Spleen (tissue), 11 donors: ENCODE measurements around the gene ATP13A1. TPM values are rescaled to one million over a fixed set of nuclear protein-coding genes. Genes with fewer than 3 reads are reported as not detected.
"Not testable (repeated sequence)": the region's sequence is repeated elsewhere in the genome, so short reads cannot be mapped to it uniquely, and the experiment has no call there.

ENCODE experiments used
- DNase-seq: peaks from one replicate; pipeline ENCODE4 v3.0.0-alpha.2; 2020
- H3K27ac ChIP-seq, 8 donors: fragments of 200-600 bp; sonication (generic) in 7 of 8; 1 replicate in 4 of 8; 2 replicates in 4 of 8; pipeline versions ENCODE4 v1.5.0 to v1.8.0; 2016 to 2021; ENCODE audit warnings: inconsistent platforms in 4 of 8, mild to moderate bottlenecking in 4 of 8, moderate library complexity in 1 of 8
- H3K27me3 ChIP-seq, 7 donors: fragments of 200-600 bp; sonication (generic) in 6 of 7; replicated peaks in 1 of 7; 1 replicate in 4 of 7; 2 replicates in 3 of 7; pipeline versions ENCODE4 v1.5.0 to v1.8.0; 2016 to 2021; ENCODE audit warnings: inconsistent platforms in 3 of 7, mild to moderate bottlenecking in 1 of 7
- H3K36me3 ChIP-seq, 6 donors: fragments of 200-600 bp; sonication (generic) in 5 of 6; 1 replicate in 4 of 6; 2 replicates in 2 of 6; pipeline versions ENCODE4 v1.5.0 to v1.8.0; 2016 to 2021; ENCODE audit warnings: inconsistent platforms in 2 of 6
- H3K4me1 ChIP-seq, 6 donors: fragments of 200-600 bp; sonication (generic) in 5 of 6; 1 replicate in 3 of 6; 2 replicates in 3 of 6; pipeline versions ENCODE4 v1.5.0 to v1.8.0; 2016 to 2021; ENCODE audit warnings: inconsistent platforms in 3 of 6
- H3K4me3 ChIP-seq, 8 donors: fragments of 200-600 bp; sonication (generic) in 7 of 8; 1 replicate in 4 of 8; 2 replicates in 4 of 8; pipeline versions ENCODE4 v1.5.0 to v1.8.0; 2016 to 2021; ENCODE audit warnings: inconsistent platforms in 4 of 8, mild to moderate bottlenecking in 4 of 8, moderate library complexity in 2 of 8
- H3K9me3 ChIP-seq, 8 donors: fragments of 200-600 bp; sonication (generic) in 7 of 8; 1 replicate in 4 of 8; 2 replicates in 4 of 8; pipeline versions ENCODE4 v1.5.0 to v1.8.0; 2016 to 2021; ENCODE audit warnings: inconsistent platforms in 4 of 8
- POLR2A ChIP-seq, 3 donors: fragments of 450-650 bp; IDR thresholded peaks; one replicate each; pipeline ENCODE4 v1.5.1; 2017; ENCODE audit warnings: antibody characterized with exemption in 3 of 3, mild to moderate bottlenecking in 1 of 3
- POLR2AphosphoS5 ChIP-seq, 3 donors: sonication (generic); formaldehyde crosslinking; IDR thresholded peaks; one replicate each; pipeline ENCODE4 v1.5.1; 2017; ENCODE audit warnings: antibody characterized with exemption in 3 of 3
- WGBS, 5 donors: extraction: QIAGEN DNeasy Blood & Tissue Kit in 3 of 5; methylation state at CpG; one replicate each; pipeline versions ENCODE4 v1.1.5 to v1.1.7; 2013 to 2018; 5-methylcytosine and 5-hydroxymethylcytosine counted together
- intact Hi-C: fragments of 100-400 bp; cut with DNase I; formaldehyde crosslinking; loops from one replicate; pipeline ENCODE4 v1.15.0; 2023; ENCODE audit warnings: low total_unique reads
- polyA plus RNA-seq, 3 donors: library from polyadenylated mRNA; stranded (reverse); fragments of 200-250 nt; gene quantifications; one replicate each; pipeline ENCODE4 v1.2.1, GENCODE V29; 2013
- total RNA-seq, 7 donors: library from RNA; depleted of rRNA in 3 of 7; stranded (reverse); fragments of >200 nt in 3 of 7; fragmentation: NEBNext Ultra II Directional in 4 of 7; extraction: Animal tissue kit (Norgen Biotek cat#: 25700) in 4 of 7; gene quantifications; one replicate each; pipeline versions ENCODE4 v1.1.0 to v1.2.1, GENCODE V29; 2016 to 2021
- TF ChIP-seq, protein P1 (sequence below), 11 experiments: fragments of 200-600 bp in 7 of 11; fragments of 450-650 bp in 4 of 11; sonication (generic) in 4 of 11; IDR thresholded peaks in 8 of 11; conservative IDR thresholded peaks in 3 of 11; 1 replicate in 7 of 11; 2 replicates in 4 of 11; pipeline versions ENCODE4 v1.4.0 to v1.8.0; 2016 to 2021; ENCODE audit warnings: antibody characterized with exemption in 11 of 11, inconsistent platforms in 4 of 11, mild to moderate bottlenecking in 1 of 11
- donor health status: healthy with polysubstance abuse.
- donor health status: DM: no; HTN: no; CAD: no; lungs with moderate emphysema.
- donor health status: DM: no; HTN: no; CAD: no.
- donor health status: Bipolar disorder and iron deficiency.
- donor health status: healthy.
- donor health status: DM: no; HTN: no; CAD: no.
- donor health status: DM: yes; HTN: yes; CAD: no.

Gene ATP13A1
- total and polyA plus RNA-seq, 10 donors, result 39.7 to 301 (median 99.7) TPM

DNA sequence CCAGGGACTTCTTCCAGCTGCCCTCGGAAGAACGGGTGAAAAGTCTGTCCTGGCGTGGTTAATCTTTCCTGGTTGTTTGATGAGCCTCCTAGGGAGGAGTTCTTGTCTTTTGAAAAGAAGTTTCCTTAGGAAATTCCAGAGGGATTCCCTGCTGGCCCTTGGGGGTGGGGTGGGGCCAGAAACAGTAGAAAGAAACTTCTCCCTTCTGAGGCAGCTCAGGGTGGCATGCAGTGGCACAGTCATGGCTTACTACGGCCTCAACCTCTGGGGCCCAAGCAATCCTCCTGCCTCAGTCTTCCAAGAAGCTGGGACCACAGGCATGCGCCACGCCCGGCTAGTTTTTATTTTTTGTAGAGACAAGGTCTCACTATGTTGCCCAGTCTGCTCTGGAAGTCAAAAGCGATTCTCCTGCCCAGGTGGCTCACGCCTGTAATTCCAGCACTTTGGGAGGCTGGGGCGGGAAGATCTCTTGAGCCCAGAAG, 6.6 kb upstream of the ATP13A1 start:
- TF ChIP-seq, protein P1, sequence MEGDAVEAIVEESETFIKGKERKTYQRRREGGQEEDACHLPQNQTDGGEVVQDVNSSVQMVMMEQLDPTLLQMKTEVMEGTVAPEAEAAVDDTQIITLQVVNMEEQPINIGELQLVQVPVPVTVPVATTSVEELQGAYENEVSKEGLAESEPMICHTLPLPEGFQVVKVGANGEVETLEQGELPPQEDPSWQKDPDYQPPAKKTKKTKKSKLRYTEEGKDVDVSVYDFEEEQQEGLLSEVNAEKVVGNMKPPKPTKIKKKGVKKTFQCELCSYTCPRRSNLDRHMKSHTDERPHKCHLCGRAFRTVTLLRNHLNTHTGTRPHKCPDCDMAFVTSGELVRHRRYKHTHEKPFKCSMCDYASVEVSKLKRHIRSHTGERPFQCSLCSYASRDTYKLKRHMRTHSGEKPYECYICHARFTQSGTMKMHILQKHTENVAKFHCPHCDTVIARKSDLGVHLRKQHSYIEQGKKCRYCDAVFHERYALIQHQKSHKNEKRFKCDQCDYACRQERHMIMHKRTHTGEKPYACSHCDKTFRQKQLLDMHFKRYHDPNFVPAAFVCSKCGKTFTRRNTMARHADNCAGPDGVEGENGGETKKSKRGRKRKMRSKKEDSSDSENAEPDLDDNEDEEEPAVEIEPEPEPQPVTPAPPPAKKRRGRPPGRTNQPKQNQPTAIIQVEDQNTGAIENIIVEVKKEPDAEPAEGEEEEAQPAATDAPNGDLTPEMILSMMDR (IDR thresholded peaks at IDR 0.05 in 8 of 11, conservative IDR thresholded peaks at IDR 0.05 in 3 of 11), result no peak
- TF ChIP-seq POLR2A (IDR thresholded peaks at IDR 0.05) (no peak), POLR2AphosphoS5 (IDR thresholded peaks at IDR 0.05) (no peak)
- Histone ChIP-seq H3K9me3 (peaks cover 0 to 53% (median 29%) of the 10 kb centered on the region in 8 donors), H3K27ac (peak overlapping the region in 6 of 8 donors; percentile 94 to 99 (median 96)), H3K4me1 (peaks cover 5 to 65% (median 34%) of the 10 kb centered on the region in 6 donors), H3K4me3 (peak overlapping the region; percentile 70 to 95 (median 86)), H3K36me3 (peaks cover 7 to 52% (median 28%) of the 10 kb centered on the region in 6 donors), H3K27me3 (no peaks in the 10 kb centered on the region)
- no peak for DNase-seq
- intact Hi-C loops, result no loop called here
- 76 to 92% (median 83%) methylated on average over 10 of the region's 10 CpGs for WGBS, 5 donors

DNA sequence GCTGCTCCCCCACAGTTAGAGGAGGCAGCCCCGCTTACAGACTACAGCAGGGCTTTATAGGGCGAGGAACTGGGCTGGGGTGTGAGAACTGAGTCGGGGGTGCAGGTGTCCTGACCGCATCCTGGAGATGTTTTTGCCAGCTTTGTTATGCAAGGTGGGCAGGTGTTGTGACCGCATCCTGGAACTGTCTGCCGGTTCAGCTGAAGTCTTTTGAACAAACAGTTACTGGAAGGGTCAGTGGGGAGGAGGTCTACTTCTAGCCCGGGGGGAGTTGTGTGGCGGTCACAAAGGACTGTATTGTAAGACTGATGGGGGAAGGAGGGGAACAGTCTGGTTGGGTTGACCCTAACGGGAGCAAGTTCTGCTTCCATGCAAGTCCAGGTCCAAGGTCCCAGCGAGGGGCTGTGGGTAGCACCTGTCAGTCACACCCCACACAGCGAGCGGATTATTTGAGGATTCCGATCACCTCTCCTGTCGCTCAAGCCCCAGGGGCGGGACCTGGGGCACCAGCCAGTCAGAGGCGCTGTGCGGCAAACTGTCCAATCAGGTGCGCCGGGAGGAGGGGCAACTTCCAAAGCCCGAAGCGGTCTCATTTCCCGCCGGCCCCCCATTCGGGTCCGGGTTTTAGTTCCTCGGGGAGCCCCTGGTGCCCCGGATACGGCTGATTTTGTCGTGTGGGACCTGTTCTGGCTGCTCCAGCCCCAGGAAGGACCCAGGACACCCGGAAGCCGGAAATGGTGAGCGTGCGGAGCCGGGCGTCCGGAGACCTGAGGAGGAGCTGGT, 4.9 kb upstream of the ATP13A1 start, which contains the start of gene ZNF101:
ZNF101 (plus strand) TSS at position 610 of the 783 bp plus-strand sequence; CDS start at position 735, 125 bp downstream.
- Histone ChIP-seq H3K4me1 (peaks cover 5 to 74% (median 37%) of the 10 kb centered on the region in 6 donors), H3K36me3 (peaks cover 0 to 35% (median 13%) of the 10 kb centered on the region in 6 donors), H3K4me3 (peak within 1 kb of the TSS; percentile 70 to 95 (median 86)), H3K27ac (peak within 1 kb of the TSS; percentile 90 to 99 (median 96)), H3K27me3 (no peaks in the 10 kb centered on the region), H3K9me3 (peaks cover 0 to 36% (median 13%) of the 10 kb centered on the region in 8 donors)
- intact Hi-C loops, result loop anchor here (10.0 kb wide), 1 partner anchor 66 kb away; the partner anchor contains the start of gene ZNF14
- TF ChIP-seq, protein P1 (IDR thresholded peaks at IDR 0.05 in 8 of 11, conservative IDR thresholded peaks at IDR 0.05 in 3 of 11), result peak in 3 of 11 experiments; percentile 6 to 35 (median 9)
- TF ChIP-seq POLR2AphosphoS5 (IDR thresholded peaks at IDR 0.05) (peak; percentile 81 to 91 (median 82)), POLR2A (IDR thresholded peaks at IDR 0.05) (peak in 2 of 3 donors; percentile 15 to 25)
- 0 to 1% (median 1%) methylated on average over 12 to 36 of the region's 36 CpGs for WGBS, 5 donors
- peak; percentile 97 for DNase-seq

DNA sequence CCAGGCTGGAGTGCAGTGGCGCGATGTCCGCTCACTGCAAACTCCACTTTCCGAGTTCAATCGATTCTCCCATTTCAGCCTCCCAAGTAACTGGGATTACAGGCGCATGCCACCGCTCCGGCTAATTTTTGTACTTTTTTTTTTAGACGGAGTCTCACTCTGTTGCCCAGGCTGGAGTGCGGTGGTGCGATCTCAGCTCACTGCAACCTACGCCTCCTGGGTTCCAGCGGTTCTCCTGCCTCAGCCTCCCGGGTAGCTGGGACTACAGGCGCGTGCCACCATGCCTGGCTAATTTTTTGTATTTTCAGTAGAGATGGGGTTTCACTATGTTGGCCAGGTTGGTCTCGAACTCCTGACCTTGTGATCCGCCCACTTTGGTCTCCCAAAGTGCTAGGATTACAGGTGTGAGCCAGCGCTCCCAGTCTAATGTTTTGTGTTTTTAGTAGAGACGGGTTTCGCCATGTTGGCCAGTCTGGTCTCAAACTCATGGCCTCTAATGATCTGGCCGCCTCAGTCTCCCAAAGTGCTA, 2.0 kb upstream of the ATP13A1 start:
- intact Hi-C loops, result loop anchor here (10.0 kb wide), 1 partner anchor 69 kb away; the partner anchor contains the start of gene ZNF14
- DNase-seq, H3K4me3 ChIP-seq, H3K9me3 ChIP-seq, H3K27me3 ChIP-seq: not testable (repeated sequence)
- Histone ChIP-seq H3K36me3 (peaks cover 0 to 17% (median 0%) of the 10 kb centered on the region in 6 donors), H3K4me1 (peaks cover 18 to 84% (median 57%) of the 10 kb centered on the region in 6 donors), H3K27ac (peak overlapping the region in 3 of 8 donors; percentile 18 to 98 (median 96))
- WGBS, 5 donors, result 97 to 99% (median 98%) methylated on average over 22 of the region's 22 CpGs

DNA sequence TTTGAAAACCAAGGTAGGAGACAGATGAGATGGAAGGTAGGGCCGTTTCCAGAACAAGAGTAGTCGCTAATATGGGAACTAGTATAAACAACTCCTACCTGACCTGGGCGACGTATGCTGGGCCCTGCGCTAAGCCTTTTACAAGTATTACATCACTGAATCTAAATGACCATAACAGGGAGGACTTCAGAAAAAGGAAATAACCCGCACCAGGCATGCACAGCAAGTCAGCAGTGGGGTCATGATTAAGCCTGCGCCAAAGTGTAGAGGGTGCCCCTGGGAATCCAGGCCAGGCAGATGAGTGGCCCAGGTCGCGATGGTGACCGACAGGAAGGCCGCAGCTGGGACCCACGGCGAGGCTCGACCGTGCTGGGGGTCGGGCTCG, 613 bp downstream of the ATP13A1 start:
- no peak for TF ChIP-seq POLR2AphosphoS5 (IDR thresholded peaks at IDR 0.05)
- Histone ChIP-seq H3K27ac (peak overlapping the region; percentile 78 to 97 (median 95)), H3K4me1 (peaks cover 21 to 75% (median 44%) of the 10 kb centered on the region in 6 donors), H3K36me3 (peaks cover 4 to 37% (median 25%) of the 10 kb centered on the region in 6 donors), H3K9me3 (peaks cover 0 to 6% (median 0%) of the 10 kb centered on the region in 8 donors), H3K4me3 (peak overlapping the region; percentile 92 to 100 (median 96)), H3K27me3 (no peaks in the 10 kb centered on the region)
- 7 to 27% (median 12%) methylated on average over 7 to 17 of the region's 17 CpGs for WGBS, 5 donors
- no peak for DNase-seq
- intact Hi-C loops, result loop anchor here (10.0 kb wide), 1 partner anchor 72 kb away; the partner anchor contains the start of gene ZNF14
